SK-N-SH treated with all-trans-retinoic acid at 6 μM for 48 hours (cell line): ENCODE results near the gene COMMD10.

ENCODE experiments used
- ATAC-seq: fragments of 200-7000 bp; cut with Tn5 transposase; 3 replicates; pipeline ENCODE4 v1.9.1; 2020; ENCODE audit warnings: mild to moderate bottlenecking, moderate library complexity
- ARNTL ChIP-seq: fragments of 450-650 bp; formaldehyde crosslinking; IDR thresholded peaks from 2 replicates; pipeline ENCODE4 v1.5.0; 2020; ENCODE audit warnings: low read depth, mild to moderate bottlenecking, moderate library complexity, borderline replicate concordance
- BACH2 ChIP-seq: fragments of 250-450 bp; sonication (Bioruptor Pico); IDR thresholded peaks from 2 replicates; pipeline ENCODE4 v1.9.0; 2021; ENCODE audit warnings: mild to moderate bottlenecking, borderline replicate concordance
- CSDC2 ChIP-seq: fragments of 250-450 bp; sonication (Bioruptor Pico); IDR thresholded peaks from 2 replicates; pipeline ENCODE4 v1.5.0; 2020; ENCODE audit warnings: mild to moderate bottlenecking, moderate library complexity
- ESRRG ChIP-seq: fragments of 250-450 bp; sonication (Bioruptor Pico); IDR thresholded peaks from 2 replicates; pipeline ENCODE4 v1.6.1; 2021; ENCODE audit warnings: mild to moderate bottlenecking
- GLIS3 ChIP-seq: fragments of 250-450 bp; sonication (Bioruptor Pico); IDR thresholded peaks from 2 replicates; pipeline ENCODE4 v1.5.0; 2020; ENCODE audit warnings: mild to moderate bottlenecking, moderate library complexity
- ISL1 ChIP-seq: fragments of 250-450 bp; sonication (Bioruptor Pico); IDR thresholded peaks from 2 replicates; pipeline ENCODE4 v2.1.2; 2022; ENCODE audit warnings: mild to moderate bottlenecking, moderate library complexity
- PPARA ChIP-seq: fragments of 250-450 bp; sonication (Bioruptor Pico); IDR thresholded peaks from 2 replicates; pipeline ENCODE4 v1.5.0; 2020; ENCODE audit warnings: mild to moderate bottlenecking, borderline replicate concordance
- RARB ChIP-seq: fragments of 250-450 bp; sonication (Bioruptor Pico); IDR thresholded peaks from 2 replicates; pipeline ENCODE4 v1.8.0; 2021; ENCODE audit warnings: mild to moderate bottlenecking, moderate library complexity
- SNAI2 ChIP-seq: fragments of 250-450 bp; sonication (Bioruptor Pico); IDR thresholded peaks from 2 replicates; pipeline ENCODE4 v1.5.0; 2020; ENCODE audit warnings: mild to moderate bottlenecking, moderate library complexity
- TCF4 ChIP-seq: fragments of 250-450 bp; sonication (Bioruptor Pico); IDR thresholded peaks from 2 replicates; pipeline ENCODE4 v1.8.0; 2021; ENCODE audit warnings: mild to moderate bottlenecking, moderate library complexity, borderline replicate concordance
- TOX ChIP-seq: fragments of 250-450 bp; sonication (Bioruptor Pico); IDR thresholded peaks from 2 replicates; pipeline ENCODE4 v1.8.0; 2021; ENCODE audit warnings: mild to moderate bottlenecking, moderate library complexity, borderline replicate concordance
- ZC3H10 ChIP-seq: fragments of 250-450 bp; sonication (Bioruptor Pico); IDR thresholded peaks from 2 replicates; pipeline ENCODE4 v1.5.1; 2021; ENCODE audit warnings: mild to moderate bottlenecking, moderate library complexity
- ZFP3 ChIP-seq: fragments of 250-450 bp; sonication (Bioruptor Pico); IDR thresholded peaks from 2 replicates; pipeline ENCODE4 v1.5.0; 2020; ENCODE audit warnings: mild to moderate bottlenecking, moderate library complexity
- ZFP30 ChIP-seq: fragments of 450-650 bp; formaldehyde crosslinking; IDR thresholded peaks from 2 replicates; pipeline ENCODE4 v1.5.0; 2022; ENCODE audit warnings: mild to moderate bottlenecking, moderate library complexity
- ZNF565 ChIP-seq: fragments of 450-650 bp; formaldehyde crosslinking; conservative IDR thresholded peaks from 2 replicates; pipeline ENCODE4 v1.5.0; 2020; ENCODE audit warnings: low read depth, mild to moderate bottlenecking, moderate library complexity
- ZNF70 ChIP-seq: fragments of 450-650 bp; formaldehyde crosslinking; IDR thresholded peaks from 2 replicates; pipeline ENCODE4 v1.5.0; 2020; ENCODE audit warnings: mild to moderate bottlenecking, moderate library complexity
- ZNF8 ChIP-seq: fragments of 450-650 bp; formaldehyde crosslinking; IDR thresholded peaks from 2 replicates; pipeline ENCODE4 v1.5.0; 2020; ENCODE audit warnings: mild to moderate bottlenecking, moderate library complexity
- TF ChIP-seq, protein P1 (sequence below): fragments of 250-450 bp; sonication (Bioruptor Pico); IDR thresholded peaks from 2 replicates; pipeline ENCODE4 v1.8.0; 2021; ENCODE audit warnings: low read depth, mild to moderate bottlenecking, moderate library complexity, borderline replicate concordance
- TF ChIP-seq, protein P2 (sequence below): fragments of 250-450 bp; sonication (Bioruptor Pico); IDR thresholded peaks from 2 replicates; pipeline ENCODE4 v1.5.0; 2020; ENCODE audit warnings: mild to moderate bottlenecking, moderate library complexity
- TF ChIP-seq, protein P3 (sequence below): fragments of 250-450 bp; sonication (Bioruptor Pico); IDR thresholded peaks from 2 replicates; pipeline ENCODE4 v1.5.1; 2021; ENCODE audit warnings: mild to moderate bottlenecking, moderate library complexity
- TF ChIP-seq, protein P4 (sequence below): fragments of 250-450 bp; sonication (Bioruptor Pico); IDR thresholded peaks from 2 replicates; pipeline ENCODE4 v1.5.1; 2020; ENCODE audit warnings: low read depth, mild to moderate bottlenecking, moderate library complexity
- TF ChIP-seq, protein P5 (sequence below): fragments of 250-450 bp; sonication (Bioruptor Pico); IDR thresholded peaks from 2 replicates; pipeline ENCODE4 v1.8.0; 2020; ENCODE audit warnings: mild to moderate bottlenecking, moderate library complexity, borderline replicate concordance

COMMD10 gene

DNA sequence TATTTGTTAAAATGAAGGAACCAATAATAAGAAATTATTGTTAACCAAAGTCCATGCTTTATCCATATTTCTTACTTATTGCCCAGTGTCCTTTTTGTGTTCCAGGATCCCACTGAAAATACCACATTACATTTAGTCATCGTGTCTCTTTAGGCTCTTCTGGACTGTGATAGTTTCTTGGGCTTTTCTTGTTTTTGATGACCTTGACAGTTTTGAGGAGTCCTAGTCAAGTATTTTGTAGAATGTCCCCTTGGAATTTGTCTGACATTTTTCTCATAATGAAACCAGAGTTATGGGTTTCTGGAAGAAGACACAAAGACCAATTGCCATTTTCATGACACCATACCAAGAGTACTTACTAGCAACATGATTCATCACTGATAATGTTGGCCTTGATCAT, 13.6 kb upstream of the COMMD10 start:
- ATAC-seq = no peak
- no peak for TF ChIP-seq ARNTL (CRISPR knock-in tag)

DNA sequence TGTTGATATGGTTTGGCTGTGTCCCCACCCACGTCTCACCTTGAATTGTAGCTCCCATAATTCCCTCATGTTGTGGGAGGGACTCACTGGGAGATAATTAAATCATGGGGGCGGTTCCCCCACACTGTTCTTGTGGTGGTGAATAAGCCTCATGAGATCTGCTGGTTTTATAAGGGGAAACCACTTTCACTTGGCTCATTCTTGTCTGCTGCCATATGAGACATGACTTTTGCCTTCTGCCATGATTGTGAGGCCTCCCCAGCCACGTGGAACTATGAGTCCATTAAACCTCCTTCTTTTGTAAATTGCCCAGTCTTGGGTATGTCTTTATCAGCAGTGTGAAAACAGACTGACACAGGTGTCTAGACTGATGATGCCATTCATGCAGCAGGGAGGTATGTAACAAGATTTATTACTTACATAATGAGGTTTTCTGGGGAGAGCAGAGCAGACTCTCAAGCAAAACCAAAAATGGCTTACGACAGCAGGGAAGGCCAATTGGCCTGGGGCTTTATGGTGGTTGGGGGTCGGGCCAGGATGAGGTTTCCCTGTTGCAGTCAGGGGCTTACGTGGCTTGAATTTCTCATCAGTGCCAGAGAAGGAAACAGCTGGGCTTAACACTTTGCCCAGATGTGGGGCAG, 9.5 kb upstream of the COMMD10 start:
- no peak for ATAC-seq
- TF ChIP-seq ZNF8 (CRISPR knock-in tag) (no peak), BACH2 (CRISPR knock-in tag) (no peak), ZFP30 (CRISPR knock-in tag) (no peak), ESRRG (CRISPR knock-in tag) (no peak), ZNF565 (CRISPR knock-in tag) (no peak), ZFP3 (CRISPR knock-in tag) (no peak), ZNF70 (CRISPR knock-in tag) (no peak), RARB (CRISPR knock-in tag) (no peak), TCF4 (CRISPR knock-in tag) (no peak)
- TF ChIP-seq, protein P1, sequence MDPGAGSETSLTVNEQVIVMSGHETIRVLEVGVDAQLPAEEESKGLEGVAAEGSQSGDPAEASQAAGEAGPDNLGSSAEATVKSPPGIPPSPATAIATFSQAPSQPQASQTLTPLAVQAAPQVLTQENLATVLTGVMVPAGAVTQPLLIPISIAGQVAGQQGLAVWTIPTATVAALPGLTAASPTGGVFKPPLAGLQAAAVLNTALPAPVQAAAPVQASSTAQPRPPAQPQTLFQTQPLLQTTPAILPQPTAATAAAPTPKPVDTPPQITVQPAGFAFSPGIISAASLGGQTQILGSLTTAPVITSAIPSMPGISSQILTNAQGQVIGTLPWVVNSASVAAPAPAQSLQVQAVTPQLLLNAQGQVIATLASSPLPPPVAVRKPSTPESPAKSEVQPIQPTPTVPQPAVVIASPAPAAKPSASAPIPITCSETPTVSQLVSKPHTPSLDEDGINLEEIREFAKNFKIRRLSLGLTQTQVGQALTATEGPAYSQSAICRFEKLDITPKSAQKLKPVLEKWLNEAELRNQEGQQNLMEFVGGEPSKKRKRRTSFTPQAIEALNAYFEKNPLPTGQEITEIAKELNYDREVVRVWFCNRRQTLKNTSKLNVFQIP = no peak
- TF ChIP-seq, all 23 proteins: peak for 0

DNA sequence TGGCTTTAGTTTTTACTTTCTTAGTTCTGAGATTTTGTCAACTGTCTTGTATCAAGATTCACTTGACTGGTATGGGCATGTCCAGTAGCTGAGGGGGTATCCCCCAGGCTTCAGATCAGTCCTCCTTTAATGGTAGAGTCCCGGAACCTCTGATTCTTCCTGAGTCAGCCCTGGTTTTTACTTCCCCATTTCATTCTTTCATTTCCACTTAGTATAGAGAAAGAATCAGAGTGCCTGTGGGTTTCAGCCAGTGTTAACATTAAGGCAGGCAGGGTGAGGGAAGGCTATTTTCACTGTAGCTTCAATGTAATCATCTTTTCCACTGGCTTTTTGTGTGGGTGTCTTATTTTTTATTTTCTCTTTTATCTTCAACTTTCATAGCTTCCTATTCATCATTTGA, 8.3 kb upstream of the COMMD10 start:
- TF ChIP-seq ESRRG (CRISPR knock-in tag) = no peak
- no peak for TF ChIP-seq BACH2 (CRISPR knock-in tag)
- TF ChIP-seq ARNTL (CRISPR knock-in tag) = no peak
- no peak for TF ChIP-seq RARB (CRISPR knock-in tag)
- TF ChIP-seq ZFP3 (CRISPR knock-in tag) = no peak
- TF ChIP-seq SNAI2 = no peak
- TF ChIP-seq ZNF565 (CRISPR knock-in tag) = no peak
- TF ChIP-seq, protein P1 = no peak
- TF ChIP-seq, protein P2, sequence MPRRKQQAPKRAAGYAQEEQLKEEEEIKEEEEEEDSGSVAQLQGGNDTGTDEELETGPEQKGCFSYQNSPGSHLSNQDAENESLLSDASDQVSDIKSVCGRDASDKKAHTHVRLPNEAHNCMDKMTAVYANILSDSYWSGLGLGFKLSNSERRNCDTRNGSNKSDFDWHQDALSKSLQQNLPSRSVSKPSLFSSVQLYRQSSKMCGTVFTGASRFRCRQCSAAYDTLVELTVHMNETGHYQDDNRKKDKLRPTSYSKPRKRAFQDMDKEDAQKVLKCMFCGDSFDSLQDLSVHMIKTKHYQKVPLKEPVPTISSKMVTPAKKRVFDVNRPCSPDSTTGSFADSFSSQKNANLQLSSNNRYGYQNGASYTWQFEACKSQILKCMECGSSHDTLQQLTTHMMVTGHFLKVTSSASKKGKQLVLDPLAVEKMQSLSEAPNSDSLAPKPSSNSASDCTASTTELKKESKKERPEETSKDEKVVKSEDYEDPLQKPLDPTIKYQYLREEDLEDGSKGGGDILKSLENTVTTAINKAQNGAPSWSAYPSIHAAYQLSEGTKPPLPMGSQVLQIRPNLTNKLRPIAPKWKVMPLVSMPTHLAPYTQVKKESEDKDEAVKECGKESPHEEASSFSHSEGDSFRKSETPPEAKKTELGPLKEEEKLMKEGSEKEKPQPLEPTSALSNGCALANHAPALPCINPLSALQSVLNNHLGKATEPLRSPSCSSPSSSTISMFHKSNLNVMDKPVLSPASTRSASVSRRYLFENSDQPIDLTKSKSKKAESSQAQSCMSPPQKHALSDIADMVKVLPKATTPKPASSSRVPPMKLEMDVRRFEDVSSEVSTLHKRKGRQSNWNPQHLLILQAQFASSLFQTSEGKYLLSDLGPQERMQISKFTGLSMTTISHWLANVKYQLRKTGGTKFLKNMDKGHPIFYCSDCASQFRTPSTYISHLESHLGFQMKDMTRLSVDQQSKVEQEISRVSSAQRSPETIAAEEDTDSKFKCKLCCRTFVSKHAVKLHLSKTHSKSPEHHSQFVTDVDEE = no peak
- TF ChIP-seq ZNF70 (CRISPR knock-in tag) = no peak
- TF ChIP-seq, protein P3, sequence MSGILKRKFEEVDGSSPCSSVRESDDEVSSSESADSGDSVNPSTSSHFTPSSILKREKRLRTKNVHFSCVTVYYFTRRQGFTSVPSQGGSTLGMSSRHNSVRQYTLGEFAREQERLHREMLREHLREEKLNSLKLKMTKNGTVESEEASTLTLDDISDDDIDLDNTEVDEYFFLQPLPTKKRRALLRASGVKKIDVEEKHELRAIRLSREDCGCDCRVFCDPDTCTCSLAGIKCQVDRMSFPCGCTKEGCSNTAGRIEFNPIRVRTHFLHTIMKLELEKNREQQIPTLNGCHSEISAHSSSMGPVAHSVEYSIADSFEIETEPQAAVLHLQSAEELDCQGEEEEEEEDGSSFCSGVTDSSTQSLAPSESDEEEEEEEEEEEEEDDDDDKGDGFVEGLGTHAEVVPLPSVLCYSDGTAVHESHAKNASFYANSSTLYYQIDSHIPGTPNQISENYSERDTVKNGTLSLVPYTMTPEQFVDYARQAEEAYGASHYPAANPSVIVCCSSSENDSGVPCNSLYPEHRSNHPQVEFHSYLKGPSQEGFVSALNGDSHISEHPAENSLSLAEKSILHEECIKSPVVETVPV = no peak
- no peak for TF ChIP-seq CSDC2 (CRISPR knock-in tag)
- no peak for TF ChIP-seq ISL1 (CRISPR knock-in tag)
- TF ChIP-seq PPARA (CRISPR knock-in tag) = no peak
- no peak for TF ChIP-seq ZNF8 (CRISPR knock-in tag)
- TF ChIP-seq, protein P4, sequence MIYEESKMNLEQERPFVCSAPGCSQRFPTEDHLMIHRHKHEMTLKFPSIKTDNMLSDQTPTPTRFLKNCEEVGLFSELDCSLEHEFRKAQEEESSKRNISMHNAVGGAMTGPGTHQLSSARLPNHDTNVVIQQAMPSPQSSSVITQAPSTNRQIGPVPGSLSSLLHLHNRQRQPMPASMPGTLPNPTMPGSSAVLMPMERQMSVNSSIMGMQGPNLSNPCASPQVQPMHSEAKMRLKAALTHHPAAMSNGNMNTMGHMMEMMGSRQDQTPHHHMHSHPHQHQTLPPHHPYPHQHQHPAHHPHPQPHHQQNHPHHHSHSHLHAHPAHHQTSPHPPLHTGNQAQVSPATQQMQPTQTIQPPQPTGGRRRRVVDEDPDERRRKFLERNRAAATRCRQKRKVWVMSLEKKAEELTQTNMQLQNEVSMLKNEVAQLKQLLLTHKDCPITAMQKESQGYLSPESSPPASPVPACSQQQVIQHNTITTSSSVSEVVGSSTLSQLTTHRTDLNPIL (CRISPR knock-in tag) = no peak
- no peak for TF ChIP-seq ZFP30 (CRISPR knock-in tag)
- no peak for ATAC-seq

DNA sequence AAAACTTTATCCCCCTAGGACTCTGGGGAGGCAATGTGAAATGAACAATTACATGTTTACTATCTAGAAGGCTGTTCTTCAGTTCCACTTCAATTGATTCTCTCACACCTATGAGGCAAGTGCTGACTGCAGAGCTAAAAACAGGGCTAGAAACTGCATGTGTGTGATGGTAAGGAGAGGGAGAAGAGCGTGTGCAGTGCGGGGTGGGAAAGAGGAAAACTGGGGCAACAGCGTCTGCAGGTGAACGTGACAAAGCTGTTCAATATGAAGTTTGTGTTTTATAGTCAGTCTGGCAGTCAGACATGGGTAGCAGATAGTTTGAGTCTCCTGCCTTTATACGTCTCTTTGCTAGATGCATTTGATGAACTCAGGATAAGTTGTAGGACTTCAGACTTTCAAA, 6.6 kb upstream of the COMMD10 start:
- no peak for ATAC-seq
- TF ChIP-seq ISL1 (CRISPR knock-in tag) (no peak), SNAI2 (no peak), ZFP30 (CRISPR knock-in tag) (no peak), ARNTL (CRISPR knock-in tag) (no peak), GLIS3 (CRISPR knock-in tag) (no peak), BACH2 (CRISPR knock-in tag) (no peak), TCF4 (CRISPR knock-in tag) (no peak), PPARA (CRISPR knock-in tag) (no peak), ZC3H10 (CRISPR knock-in tag) (no peak), ZFP3 (CRISPR knock-in tag) (no peak), TOX (CRISPR knock-in tag) (no peak), CSDC2 (CRISPR knock-in tag) (no peak), RARB (CRISPR knock-in tag) (no peak)
- TF ChIP-seq, protein P4 (CRISPR knock-in tag) = no peak
- TF ChIP-seq, protein P5, sequence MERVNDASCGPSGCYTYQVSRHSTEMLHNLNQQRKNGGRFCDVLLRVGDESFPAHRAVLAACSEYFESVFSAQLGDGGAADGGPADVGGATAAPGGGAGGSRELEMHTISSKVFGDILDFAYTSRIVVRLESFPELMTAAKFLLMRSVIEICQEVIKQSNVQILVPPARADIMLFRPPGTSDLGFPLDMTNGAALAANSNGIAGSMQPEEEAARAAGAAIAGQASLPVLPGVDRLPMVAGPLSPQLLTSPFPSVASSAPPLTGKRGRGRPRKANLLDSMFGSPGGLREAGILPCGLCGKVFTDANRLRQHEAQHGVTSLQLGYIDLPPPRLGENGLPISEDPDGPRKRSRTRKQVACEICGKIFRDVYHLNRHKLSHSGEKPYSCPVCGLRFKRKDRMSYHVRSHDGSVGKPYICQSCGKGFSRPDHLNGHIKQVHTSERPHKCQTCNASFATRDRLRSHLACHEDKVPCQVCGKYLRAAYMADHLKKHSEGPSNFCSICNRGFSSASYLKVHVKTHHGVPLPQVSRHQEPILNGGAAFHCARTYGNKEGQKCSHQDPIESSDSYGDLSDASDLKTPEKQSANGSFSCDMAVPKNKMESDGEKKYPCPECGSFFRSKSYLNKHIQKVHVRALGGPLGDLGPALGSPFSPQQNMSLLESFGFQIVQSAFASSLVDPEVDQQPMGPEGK (CRISPR knock-in tag) = no peak
